T-helper 1 cell treated with Interleukin-12 subunit alpha and Interleukin-12 subunit beta and Interleukin-4 antibody, amounts not matched to agents 30 ng/mL and 1 ng/mL, for 36 hours (primary cell): ENCODE results near the gene CDK5RAP3. TPM values are rescaled to one million over a fixed set of nuclear protein-coding genes. Genes with fewer than 3 reads are reported as not detected.
"Not testable (repeated sequence)": the region's sequence is repeated elsewhere in the genome, so short reads cannot be mapped to it uniquely, and the experiment has no call there.

Source experiments
- intact Hi-C: fragments of 100-400 bp; cut with micrococcal nuclease; formaldehyde crosslinking; loops from one replicate; pipeline ENCODE4 v1.15.1; 2024
- total RNA-seq: library from RNA; stranded (reverse); gene quantifications from 2 replicates; pipeline ENCODE4 v1.2.3, GENCODE V29; 2022

Gene CDK5RAP3
- total RNA-seq, 1 donor from 2014 or later, result 195 TPM

DNA sequence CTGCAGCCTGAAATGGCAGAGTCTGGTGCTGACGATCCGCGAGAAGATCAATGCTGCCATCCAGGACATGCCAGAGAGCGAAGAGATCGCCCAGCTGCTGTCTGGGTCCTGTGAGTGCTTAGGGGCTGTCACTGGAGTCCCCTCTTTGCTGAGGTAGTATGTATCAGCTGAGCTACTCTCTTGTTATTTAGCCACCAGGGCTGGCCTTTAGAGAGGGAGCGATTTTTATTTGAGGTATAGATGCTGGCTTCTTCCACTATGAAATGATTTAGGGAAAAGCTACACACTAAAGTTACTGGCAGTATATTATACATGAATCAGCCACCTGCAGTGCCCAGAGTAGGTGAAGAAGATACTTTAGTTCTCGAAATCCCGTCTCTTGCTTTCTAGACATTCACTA lies 2.6 kb downstream of the CDK5RAP3 start:
- intact Hi-C loops, result no loop called here

DNA sequence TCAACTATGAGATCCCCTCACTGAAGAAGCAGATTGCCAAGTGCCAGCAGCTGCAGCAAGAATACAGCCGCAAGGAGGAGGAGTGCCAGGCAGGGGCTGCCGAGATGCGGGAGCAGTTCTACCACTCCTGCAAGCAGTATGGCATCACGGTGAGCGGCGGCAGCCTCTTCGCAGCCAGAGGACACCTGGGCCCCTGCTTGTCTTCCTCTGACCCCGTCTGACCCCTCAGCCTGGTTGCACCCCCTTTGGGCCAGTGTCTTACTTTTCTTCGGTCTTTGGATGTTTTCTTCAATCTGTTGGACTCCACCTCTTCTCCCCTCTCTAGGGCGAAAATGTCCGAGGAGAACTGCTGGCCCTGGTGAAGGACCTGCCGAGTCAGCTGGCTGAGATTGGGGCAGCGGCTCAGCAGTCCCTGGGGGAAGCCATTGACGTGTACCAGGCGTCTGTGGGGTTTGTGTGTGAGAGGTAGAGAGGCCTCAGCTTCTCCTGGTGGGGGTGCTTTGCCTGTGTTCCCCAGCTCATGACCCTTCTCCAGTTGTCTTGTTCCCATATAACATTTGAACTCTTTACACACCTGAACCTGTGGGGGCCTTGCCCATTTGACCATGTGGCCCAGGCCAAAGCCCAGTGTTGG lies 4.4 kb downstream of the CDK5RAP3 start:
- intact Hi-C loops, result no loop called here

DNA sequence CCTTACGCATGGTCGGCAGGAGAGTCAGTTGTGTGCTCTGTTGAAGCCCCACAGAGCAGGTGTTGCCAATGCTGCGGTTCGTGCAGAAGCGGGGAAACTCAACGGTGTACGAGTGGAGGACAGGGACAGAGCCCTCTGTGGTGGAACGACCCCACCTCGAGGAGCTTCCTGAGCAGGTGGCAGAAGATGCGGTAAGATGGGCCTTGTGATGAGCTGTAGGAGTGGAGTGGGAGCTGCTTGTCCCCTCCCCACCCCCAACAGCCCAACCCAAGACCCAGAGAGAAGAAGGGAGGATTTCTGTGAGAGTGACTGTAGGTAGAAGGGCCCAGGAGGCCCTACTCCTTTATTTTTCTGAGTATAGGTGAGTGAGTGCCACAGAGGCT lies 4.9 kb downstream of the CDK5RAP3 start:
- intact Hi-C loops, result no loop called here

- intact Hi-C loops, result loop anchor here (1.0 kb wide), 3 partner anchors 34 to 96 kb away; no protein-coding TSS in a partner anchor
Measured at GRCh38 chr17:47978324-47978723, 7.4 kb downstream of the CDK5RAP3 start.

DNA sequence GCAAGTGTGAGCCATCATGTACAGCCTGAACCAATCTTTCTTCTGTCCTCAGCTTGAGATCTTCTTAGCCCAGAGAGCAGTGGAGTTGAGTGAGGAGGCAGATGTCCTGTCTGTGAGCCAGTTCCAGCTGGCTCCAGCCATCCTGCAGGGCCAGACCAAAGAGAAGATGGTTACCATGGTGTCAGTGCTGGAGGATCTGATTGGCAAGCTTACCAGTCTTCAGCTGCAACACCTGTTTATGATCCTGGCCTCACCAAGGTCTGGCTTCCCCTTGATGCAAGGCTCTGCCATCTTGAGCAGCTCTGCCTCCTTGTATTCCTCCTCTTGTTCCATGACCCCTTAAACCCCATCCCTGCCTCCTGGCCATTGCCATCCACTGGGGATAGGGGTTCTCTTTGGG lies 9.6 kb downstream of the CDK5RAP3 start:
- intact Hi-C loops, result no loop called here

- intact Hi-C loops, result no loop called here
Measured at GRCh38 chr17:47981462-47981861, 10.5 kb downstream of the CDK5RAP3 start.

DNA sequence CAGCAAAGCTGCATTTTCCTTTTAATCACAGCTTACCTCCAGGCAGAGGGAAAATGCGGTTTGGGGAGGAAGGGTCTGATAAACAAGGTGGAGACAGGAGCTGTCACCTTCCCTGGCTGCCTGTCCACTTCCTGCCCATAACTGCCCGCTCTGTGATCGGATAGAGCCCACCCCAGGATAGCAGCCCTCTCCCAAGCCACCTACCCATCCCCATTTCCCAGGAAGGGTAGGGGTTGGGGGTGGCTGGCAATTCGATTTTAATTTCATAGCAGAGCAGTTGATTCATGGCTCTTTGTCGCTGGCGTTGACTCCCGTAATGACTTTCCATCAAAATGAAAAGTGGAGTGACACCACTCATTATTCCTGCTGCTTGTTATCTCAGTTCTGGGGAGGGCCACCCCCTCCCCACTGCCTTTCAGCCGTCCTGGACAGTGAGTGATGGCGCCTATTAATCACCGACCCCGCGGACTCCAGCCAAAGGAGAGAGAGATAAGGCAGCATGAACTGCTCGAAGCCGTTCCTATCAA lies 11.2 kb downstream of the CDK5RAP3 start:
- intact Hi-C loops, result no loop called here

DNA sequence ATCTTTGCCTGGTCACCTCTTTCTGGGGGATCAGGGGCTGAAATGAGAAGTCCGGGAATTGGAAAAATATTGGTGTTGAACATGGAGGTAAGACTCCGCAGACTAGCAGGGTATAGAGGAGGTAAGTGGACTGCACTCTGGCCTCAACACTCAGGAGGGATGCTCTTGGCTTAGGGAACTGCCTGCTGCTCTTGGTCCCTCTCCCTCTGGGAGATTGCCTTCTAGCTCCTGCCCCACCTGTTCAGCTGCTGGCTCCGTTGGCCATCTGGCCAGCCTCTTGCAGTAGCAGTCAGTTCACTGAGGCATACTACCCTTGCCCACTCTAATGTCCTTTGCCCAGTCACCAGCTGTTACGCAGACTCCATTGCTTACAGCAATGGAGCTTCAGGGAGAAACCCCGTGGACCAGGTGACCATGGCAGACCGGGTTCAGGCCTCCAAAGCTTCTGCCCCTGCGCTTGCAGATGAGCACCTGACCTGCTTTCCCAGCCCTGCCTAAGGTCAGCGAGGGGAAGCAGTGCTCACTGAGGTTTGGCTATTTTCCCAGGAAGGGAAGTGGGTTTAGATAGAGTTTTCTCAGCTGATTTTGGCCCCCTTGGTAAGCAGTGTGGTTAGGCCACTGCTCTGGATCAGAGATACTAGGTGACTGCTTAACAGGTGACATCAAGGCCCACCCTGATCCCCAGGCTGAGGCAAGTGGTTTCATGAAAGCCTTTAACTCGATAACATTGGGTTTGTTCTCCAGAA lies 11.9 kb downstream of the CDK5RAP3 start:
- intact Hi-C loops, result no loop called here

- intact Hi-C loops, result no loop called here
Measured at GRCh38 chr17:47983492-47984223, 12.7 kb downstream of the CDK5RAP3 start.

DNA sequence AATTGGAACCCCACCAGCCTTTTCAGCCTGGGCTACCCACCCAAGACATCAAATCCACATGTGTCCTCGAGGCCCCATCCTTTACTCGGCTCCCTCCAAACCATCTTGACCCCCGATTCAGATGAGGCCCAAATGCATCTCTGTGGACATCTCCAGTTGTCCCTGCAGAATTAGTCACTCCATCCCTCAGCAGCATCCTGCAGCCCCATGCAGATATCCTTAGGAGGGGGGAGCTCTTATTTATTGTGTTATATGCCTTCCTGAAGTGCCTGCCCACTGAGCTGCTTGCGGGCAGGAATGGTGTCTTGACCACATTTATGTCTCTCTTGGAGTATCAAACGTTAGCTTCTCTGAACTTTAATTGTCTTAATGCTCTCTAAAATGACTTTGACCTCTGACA lies 15.6 kb downstream of the CDK5RAP3 start:
- intact Hi-C loops, result no loop called here

DNA sequence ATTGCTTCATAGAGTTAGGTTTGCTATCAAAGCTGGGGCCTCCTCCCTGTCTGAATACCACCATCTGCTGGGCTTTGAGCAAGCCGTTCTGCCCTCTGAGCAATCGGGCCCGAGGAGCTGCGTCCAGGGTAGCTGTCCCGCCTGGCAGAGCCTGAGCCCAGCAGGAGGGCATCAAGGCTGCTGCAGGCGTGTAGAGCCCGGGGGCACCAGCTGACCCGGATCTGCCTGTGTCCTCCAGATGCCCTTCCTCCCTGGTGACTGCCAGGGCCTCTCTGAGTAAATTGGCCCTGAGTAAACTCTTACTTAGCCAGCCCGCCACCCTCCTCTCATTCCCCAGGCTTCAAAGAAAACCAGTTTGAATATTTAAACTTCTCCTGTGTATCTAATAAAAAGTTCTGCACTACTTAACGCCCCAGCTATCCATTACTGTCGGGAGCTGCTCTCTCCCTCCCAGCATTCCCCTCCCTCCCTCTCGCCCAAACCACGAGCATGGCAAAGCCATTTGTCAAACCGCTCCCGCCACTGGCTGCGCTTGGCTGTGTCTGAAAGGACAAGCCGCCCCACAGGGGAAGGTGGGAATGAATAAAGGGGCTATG lies 16.4 kb downstream of the CDK5RAP3 start:
- intact Hi-C loops, result no loop called here

DNA sequence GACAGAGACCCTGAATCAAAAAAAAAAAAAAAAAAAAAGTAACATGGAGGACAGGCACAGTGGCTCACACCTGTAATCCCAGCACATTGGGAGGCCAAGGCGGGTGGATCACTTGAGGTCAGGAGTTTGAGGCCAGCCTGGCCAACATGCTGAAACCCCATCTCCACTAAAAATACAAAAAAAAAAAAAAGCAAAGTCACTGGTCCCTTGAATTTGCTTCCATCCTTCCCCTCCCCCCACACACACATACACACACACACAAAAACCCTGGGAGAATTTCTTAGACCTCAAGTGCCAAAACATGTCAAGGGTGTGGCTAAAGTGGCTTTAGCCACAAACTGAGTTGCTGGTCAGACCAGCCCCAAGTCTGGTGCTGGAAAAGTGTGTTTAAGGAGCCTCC lies 17.5 kb downstream of the CDK5RAP3 start:
- intact Hi-C loops, result not testable (repeated sequence)

GRCh38 chr17:47989159-47989558 lies 18.2 kb downstream of the CDK5RAP3 start:
- intact Hi-C loops, result no loop called here

DNA sequence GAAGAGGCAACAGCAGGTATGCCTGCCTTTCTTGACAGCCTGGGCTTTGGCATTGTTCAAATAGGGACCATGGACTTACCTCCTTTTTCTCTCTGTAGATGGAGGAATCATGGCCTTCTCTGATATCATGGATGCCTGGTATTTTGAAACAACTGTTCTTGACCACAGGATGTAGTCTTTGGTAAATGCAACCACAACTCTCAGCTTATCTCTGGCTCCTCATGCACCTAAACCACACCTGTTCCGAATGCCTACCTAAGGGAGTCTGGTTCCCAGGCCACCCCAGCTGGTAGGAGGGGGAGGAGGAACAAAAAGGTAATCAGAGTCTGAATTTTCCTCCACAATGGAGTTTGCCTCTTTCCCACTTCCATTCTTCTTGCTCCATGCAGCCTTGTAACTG lies 18.8 kb downstream of the CDK5RAP3 start:
- intact Hi-C loops, result no loop called here

DNA sequence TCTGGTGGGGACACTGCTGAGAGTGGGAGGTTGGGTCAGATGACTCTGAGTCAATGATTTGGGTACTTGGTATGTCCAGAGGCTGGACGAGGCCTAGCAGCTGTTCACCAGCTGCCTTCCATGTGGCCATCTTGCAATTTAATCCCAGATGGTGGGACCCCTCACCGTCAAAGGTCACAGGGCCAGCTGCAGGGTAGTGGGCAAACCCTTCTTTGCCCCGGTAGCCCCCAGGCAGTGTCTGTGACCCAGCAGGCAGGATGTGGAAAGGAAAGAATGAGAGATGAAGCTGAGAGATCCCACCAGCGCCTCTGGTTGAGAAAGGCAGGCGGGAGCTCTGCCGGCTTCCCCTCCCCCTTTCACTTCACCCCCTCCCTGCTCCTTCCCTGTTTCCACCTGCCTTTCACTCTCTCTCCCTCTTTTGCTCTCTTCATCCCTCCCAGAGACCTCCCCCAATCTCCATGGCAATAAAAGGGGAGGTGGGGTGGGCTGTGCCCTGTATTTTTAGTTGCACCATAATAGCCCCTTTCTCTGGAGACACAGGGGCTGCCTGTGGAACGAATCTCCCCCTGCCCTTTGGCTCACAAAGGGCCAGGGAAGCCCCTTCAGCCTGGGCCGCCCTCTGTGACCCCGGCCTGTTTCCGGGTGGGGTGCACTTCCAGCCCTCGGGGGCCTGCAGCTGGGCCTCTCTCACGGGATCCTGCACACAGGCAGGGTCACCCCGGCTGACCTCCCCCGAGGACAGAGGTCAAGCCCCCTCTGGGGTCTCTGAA lies 20.2 kb downstream of the CDK5RAP3 start:
- intact Hi-C loops, result no loop called here

- intact Hi-C loops, result no loop called here
Measured at GRCh38 chr17:47992216-47992615, 21.3 kb downstream of the CDK5RAP3 start.

- intact Hi-C loops, result no loop called here
Measured at GRCh38 chr17:47993031-47993564, 22.2 kb downstream of the CDK5RAP3 start.

DNA sequence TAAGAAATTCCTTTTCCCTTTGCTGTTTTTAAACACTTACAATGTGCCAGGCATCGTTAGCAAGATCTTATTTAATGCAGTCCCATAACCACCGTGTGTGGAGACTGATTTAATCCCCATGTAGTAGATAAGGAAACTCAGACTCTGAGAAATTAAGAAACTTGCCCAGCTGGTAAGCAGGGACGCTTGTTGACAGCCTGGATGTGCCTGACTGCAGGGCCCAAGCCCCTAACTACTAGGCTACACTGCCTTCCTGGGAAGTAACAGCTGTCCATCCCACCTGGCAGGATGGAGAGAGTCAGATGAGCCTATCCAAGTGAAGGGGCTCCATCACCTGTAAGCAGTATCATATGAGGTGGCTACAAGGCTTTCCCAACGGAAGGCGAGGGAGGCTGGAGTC lies 23.1 kb downstream of the CDK5RAP3 start:
- intact Hi-C loops, result no loop called here

- intact Hi-C loops, result no loop called here
Measured at GRCh38 chr17:47994724-47995123, 23.8 kb downstream of the CDK5RAP3 start.

GRCh38 chr17:47995241-47995935 lies 24.5 kb downstream of the CDK5RAP3 start:
- intact Hi-C loops, result no loop called here
